HEK293 (cell line): ENCODE results near the gene RHCG.

Source experiments
- CTCF ChIA-PET: fragments of 350-600 bp; formaldehyde crosslinking; extraction: SDS; loops from one replicate; lab custom pipeline; 2021; ENCODE audit warnings: antibody characterized with exemption; lab: Yijun Ruan, JAX
- POLR2A ChIA-PET: fragments of 300-600 bp; formaldehyde crosslinking; extraction: SDS; loops from one replicate; lab custom pipeline; 2020; ENCODE audit warnings: antibody characterized with exemption, inconsistent platforms; lab: Yijun Ruan, JAX
- H3K27ac ChIP-seq: fragments of 200-500 bp; sonication (Bioruptor generic); 2 replicates; pipeline ENCODE4 v1.5.1; 2014; ENCODE audit warnings: low read depth, low read length, control low read depth, inconsistent platforms; ENCODE audit errors: extremely low read depth
- H3K36me3 ChIP-seq, 2 experiments: fragments of 200-500 bp in 1 of 2; sonication (Bioruptor generic) in 1 of 2; 1 replicate in 1 of 2; 2 replicates in 1 of 2; pipeline ENCODE4 v1.5.1; 2014 to 2017; ENCODE audit warnings: inconsistent platforms in 2 of 2, low read length in 2 of 2; ENCODE audit not compliant: control insufficient read depth in 2 of 2, insufficient read depth in 1 of 2
- H3K4me1 ChIP-seq: fragments of 200-500 bp; sonication (Bioruptor generic); 2 replicates; pipeline ENCODE4 v1.5.1; 2014; ENCODE audit warnings: mild to moderate bottlenecking, low read length, inconsistent platforms; ENCODE audit not compliant: control insufficient read depth, insufficient read depth
- H3K4me3 ChIP-seq: 2 replicates; pipeline ENCODE4 v1.5.1; 2011; ENCODE audit warnings: low read depth, mild to moderate bottlenecking, control low read depth, low read length, moderate library complexity
- H3K9me3 ChIP-seq: fragments of 200-500 bp; sonication (Bioruptor generic); 2 replicates; pipeline ENCODE4 v1.5.1; 2014; ENCODE audit warnings: low read depth, low read length, inconsistent platforms; ENCODE audit not compliant: control insufficient read depth, insufficient read depth
- IKZF3 ChIP-seq: fragments of 450-650 bp; IDR thresholded peaks from 2 replicates; pipeline ENCODE4 v1.5.0; 2018; ENCODE audit warnings: missing biosample characterization, mild to moderate bottlenecking, missing genetic modification characterization, moderate library complexity
- REPIN1 ChIP-seq: fragments of 450-650 bp; formaldehyde crosslinking; IDR thresholded peaks from 2 replicates; pipeline ENCODE4 v1.5.1; 2017; ENCODE audit warnings: missing biosample characterization, missing genetic modification characterization, low read depth
- SP2 ChIP-seq: fragments of 450-650 bp; formaldehyde crosslinking; IDR thresholded peaks from 2 replicates; pipeline ENCODE4 v1.5.1; 2016; ENCODE audit warnings: missing biosample characterization, missing genetic modification characterization
- WT1 ChIP-seq: fragments of 450-650 bp; formaldehyde crosslinking; IDR thresholded peaks from 2 replicates; pipeline ENCODE4 v1.5.1; 2016; ENCODE audit warnings: missing biosample characterization, missing genetic modification characterization
- ZFP37 ChIP-seq: fragments of 450-650 bp; formaldehyde crosslinking; IDR thresholded peaks from 2 replicates; pipeline ENCODE4 v1.5.1; 2016; ENCODE audit warnings: missing biosample characterization, missing genetic modification characterization
- ZNF10 ChIP-seq: fragments of 450-650 bp; formaldehyde crosslinking; IDR thresholded peaks from 2 replicates; pipeline ENCODE4 v1.5.1; 2017; ENCODE audit warnings: missing biosample characterization, missing genetic modification characterization
- ZNF19 ChIP-seq: fragments of 450-650 bp; formaldehyde crosslinking; IDR thresholded peaks from 2 replicates; pipeline ENCODE4; 2016; ENCODE audit warnings: missing biosample characterization, missing genetic modification characterization, low read depth
- ZNF239 ChIP-seq: fragments of 450-650 bp; formaldehyde crosslinking; IDR thresholded peaks from 2 replicates; pipeline ENCODE4 v1.5.1; 2016; ENCODE audit warnings: missing biosample characterization, missing genetic modification characterization
- ZNF416 ChIP-seq: fragments of 450-650 bp; formaldehyde crosslinking; IDR thresholded peaks from 2 replicates; pipeline ENCODE4 v1.5.1; 2016; ENCODE audit warnings: missing biosample characterization, missing genetic modification characterization
- ZSCAN16 ChIP-seq: fragments of 450-650 bp; formaldehyde crosslinking; IDR thresholded peaks from 2 replicates; pipeline ENCODE4 v1.5.1; 2016; ENCODE audit warnings: missing biosample characterization, missing genetic modification characterization
- TF ChIP-seq, protein P1 (sequence below): fragments of 450-650 bp; formaldehyde crosslinking; IDR thresholded peaks from 2 replicates; pipeline ENCODE4 v1.5.1; 2016; ENCODE audit warnings: missing biosample characterization, missing genetic modification characterization
- TF ChIP-seq, protein P2 (sequence below): fragments of 450-650 bp; formaldehyde crosslinking; IDR thresholded peaks from 2 replicates; pipeline ENCODE4 v1.5.1; 2016; ENCODE audit warnings: missing biosample characterization, missing genetic modification characterization
- TF ChIP-seq, protein P3 (sequence below): fragments of 450-650 bp; formaldehyde crosslinking; IDR thresholded peaks from 2 replicates; pipeline ENCODE4 v1.5.1; 2017; ENCODE audit warnings: missing biosample characterization, missing genetic modification characterization
- TF ChIP-seq, protein P4 (sequence below): fragments of 450-650 bp; formaldehyde crosslinking; IDR thresholded peaks from 2 replicates; pipeline ENCODE4 v1.5.1; 2016; ENCODE audit warnings: missing biosample characterization, missing genetic modification characterization

RHCG gene

DNA sequence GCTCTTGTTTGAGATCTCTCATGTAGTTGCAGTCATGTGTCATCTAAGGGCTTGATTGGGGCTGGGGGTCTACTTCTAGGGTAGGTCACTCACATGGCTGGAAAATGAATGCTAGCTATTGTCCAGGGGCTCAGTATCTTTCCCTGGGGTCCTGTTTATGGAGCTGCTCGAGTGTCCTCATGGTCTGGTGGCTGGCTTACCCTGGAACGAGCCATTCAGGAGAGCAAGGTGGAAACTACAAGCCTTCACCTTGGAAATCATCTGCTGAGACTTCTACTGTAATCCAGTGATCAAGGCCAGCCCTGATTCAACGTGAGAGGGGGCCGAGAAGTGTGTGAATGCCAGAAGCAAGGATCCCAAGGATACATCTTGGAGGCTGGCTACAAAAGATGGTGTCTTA, 16.2 kb upstream of the RHCG start:
- POLR2A ChIA-PET = no interaction called here
- no peaks in the 10 kb centered on the region for H3K9me3 ChIP-seq
- H3K4me1 ChIP-seq = no peaks in the 10 kb centered on the region
- no peaks in the 10 kb centered on the region for H3K36me3 ChIP-seq
- no peak overlapping the region for H3K27ac ChIP-seq
- no peak for TF ChIP-seq ZFP37 (tag by site-specific recombination)
- TF ChIP-seq IKZF3 = no peak
- TF ChIP-seq ZNF239 (tag by site-specific recombination) = no peak
- no peak for TF ChIP-seq REPIN1 (tag by site-specific recombination)
- CTCF ChIA-PET = interaction anchor here (0.8 to 2.9 kb wide), 3 partner anchors 12 to 17 kb away, joined by 6 to 9 read pairs (median 6); partner anchors contain the start of gene RHCG
- no peak overlapping the region for H3K4me3 ChIP-seq

DNA sequence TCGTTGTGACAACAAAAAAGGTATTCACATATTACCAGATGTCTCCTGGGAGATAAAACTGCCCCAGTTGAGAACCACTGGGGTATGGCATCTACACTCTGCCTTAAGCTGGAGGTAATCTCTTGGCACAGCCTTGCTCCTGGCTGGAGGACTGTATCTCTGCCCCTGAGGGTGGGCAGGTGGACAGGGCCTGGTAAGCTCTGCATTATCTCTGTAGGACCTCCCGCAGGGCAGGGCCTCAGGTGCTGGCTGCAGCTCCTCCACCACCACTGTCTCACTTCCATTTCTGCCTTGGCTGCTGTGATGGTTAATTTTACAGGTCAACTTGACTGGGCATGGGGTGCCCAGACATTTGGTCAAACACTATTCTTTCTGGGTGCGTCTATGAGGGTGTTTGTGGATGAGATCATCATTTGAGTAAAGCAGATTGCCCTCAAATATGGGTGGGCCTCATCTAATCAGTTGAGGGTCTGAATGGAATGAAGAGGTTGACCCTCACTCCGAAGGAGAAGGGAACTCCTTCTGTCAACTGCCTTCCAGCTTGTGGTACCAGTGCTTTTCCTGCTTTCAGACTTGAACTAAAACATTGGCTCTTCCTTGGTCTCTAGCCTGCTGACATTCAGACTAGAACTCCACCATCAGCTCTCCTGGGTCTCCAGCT, 9.8 kb upstream of the RHCG start:
- CTCF ChIA-PET = interaction anchor here (0.9 to 1.0 kb wide), 2 partner anchors 11 to 131 kb away, joined by 3 to 6 read pairs; no protein-coding TSS in a partner anchor

More for the DNA sequence above, 9.8 kb upstream of the RHCG start:
- TF ChIP-seq WT1 (tag by site-specific recombination) (no peak), ZNF416 (tag by site-specific recombination) (peak; percentile 56; the same call in 1 of the 2 replicates), SP2 (tag by site-specific recombination) (no peak), ZSCAN16 (tag by site-specific recombination) (no peak), ZNF10 (tag by site-specific recombination) (peak; percentile 100), ZNF19 (tag by site-specific recombination) (no peak)
- TF ChIP-seq, protein P1, sequence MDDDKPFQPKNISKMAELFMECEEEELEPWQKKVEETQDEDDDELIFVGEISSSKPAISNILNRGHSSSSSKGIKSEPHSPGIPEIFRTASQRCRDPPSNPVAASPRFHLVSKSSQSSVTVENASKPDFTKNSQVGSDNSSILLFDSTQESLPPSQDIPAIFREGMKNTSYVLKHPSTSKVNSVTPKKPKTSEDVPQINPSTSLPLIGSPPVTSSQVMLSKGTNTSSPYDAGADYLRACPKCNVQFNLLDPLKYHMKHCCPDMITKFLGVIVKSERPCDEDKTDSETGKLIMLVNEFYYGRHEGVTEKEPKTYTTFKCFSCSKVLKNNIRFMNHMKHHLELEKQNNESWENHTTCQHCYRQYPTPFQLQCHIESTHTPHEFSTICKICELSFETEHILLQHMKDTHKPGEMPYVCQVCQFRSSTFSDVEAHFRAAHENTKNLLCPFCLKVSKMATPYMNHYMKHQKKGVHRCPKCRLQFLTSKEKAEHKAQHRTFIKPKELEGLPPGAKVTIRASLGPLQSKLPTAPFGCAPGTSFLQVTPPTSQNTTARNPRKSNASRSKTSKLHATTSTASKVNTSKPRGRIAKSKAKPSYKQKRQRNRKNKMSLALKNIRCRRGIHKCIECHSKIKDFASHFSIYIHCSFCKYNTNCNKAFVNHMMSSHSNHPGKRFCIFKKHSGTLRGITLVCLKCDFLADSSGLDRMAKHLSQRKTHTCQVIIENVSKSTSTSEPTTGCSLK (tag by site-specific recombination) = no peak
- TF ChIP-seq, protein P2, sequence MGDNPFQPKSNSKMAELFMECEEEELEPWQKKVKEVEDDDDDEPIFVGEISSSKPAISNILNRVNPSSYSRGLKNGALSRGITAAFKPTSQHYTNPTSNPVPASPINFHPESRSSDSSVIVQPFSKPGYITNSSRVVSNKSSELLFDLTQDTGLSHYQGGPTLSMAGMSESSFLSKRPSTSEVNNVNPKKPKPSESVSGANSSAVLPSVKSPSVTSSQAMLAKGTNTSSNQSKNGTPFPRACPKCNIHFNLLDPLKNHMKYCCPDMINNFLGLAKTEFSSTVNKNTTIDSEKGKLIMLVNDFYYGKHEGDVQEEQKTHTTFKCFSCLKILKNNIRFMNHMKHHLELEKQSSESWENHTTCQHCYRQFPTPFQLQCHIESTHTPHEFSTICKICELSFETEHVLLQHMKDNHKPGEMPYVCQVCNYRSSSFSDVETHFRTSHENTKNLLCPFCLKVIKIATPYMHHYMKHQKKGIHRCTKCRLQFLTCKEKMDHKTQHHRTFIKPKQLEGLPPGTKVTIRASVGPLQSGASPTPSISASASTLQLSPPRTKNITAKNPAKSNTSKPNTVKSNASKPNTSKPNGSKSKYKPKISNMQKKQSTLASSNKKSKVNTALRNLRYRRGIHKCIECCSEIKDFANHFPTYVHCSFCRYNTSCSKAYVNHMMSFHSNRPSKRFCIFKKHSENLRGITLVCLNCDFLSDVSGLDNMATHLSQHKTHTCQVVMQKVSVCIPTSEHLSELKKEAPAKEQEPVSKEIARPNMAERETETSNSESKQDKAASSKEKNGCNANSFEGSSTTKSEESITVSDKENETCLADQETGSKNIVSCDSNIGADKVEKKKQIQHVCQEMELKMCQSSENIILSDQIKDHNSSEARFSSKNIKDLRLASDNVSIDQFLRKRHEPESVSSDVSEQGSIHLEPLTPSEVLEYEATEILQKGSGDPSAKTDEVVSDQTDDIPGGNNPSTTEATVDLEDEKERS = 0 out of 2 replicates have a peak, but pooled peaks have one; percentile 48
- TF ChIP-seq, protein P3, sequence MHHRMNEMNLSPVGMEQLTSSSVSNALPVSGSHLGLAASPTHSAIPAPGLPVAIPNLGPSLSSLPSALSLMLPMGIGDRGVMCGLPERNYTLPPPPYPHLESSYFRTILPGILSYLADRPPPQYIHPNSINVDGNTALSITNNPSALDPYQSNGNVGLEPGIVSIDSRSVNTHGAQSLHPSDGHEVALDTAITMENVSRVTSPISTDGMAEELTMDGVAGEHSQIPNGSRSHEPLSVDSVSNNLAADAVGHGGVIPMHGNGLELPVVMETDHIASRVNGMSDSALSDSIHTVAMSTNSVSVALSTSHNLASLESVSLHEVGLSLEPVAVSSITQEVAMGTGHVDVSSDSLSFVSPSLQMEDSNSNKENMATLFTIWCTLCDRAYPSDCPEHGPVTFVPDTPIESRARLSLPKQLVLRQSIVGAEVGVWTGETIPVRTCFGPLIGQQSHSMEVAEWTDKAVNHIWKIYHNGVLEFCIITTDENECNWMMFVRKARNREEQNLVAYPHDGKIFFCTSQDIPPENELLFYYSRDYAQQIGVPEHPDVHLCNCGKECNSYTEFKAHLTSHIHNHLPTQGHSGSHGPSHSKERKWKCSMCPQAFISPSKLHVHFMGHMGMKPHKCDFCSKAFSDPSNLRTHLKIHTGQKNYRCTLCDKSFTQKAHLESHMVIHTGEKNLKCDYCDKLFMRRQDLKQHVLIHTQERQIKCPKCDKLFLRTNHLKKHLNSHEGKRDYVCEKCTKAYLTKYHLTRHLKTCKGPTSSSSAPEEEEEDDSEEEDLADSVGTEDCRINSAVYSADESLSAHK (tag by site-specific recombination) = no peak
- TF ChIP-seq, protein P4, sequence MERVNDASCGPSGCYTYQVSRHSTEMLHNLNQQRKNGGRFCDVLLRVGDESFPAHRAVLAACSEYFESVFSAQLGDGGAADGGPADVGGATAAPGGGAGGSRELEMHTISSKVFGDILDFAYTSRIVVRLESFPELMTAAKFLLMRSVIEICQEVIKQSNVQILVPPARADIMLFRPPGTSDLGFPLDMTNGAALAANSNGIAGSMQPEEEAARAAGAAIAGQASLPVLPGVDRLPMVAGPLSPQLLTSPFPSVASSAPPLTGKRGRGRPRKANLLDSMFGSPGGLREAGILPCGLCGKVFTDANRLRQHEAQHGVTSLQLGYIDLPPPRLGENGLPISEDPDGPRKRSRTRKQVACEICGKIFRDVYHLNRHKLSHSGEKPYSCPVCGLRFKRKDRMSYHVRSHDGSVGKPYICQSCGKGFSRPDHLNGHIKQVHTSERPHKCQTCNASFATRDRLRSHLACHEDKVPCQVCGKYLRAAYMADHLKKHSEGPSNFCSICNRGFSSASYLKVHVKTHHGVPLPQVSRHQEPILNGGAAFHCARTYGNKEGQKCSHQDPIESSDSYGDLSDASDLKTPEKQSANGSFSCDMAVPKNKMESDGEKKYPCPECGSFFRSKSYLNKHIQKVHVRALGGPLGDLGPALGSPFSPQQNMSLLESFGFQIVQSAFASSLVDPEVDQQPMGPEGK (tag by site-specific recombination) = no peak
- no peaks in the 10 kb centered on the region for H3K36me3 ChIP-seq
- POLR2A ChIA-PET = no interaction called here
- H3K4me3 ChIP-seq = no peak overlapping the region
- H3K4me1 ChIP-seq = no peaks in the 10 kb centered on the region
- H3K27ac ChIP-seq = no peak overlapping the region
- H3K9me3 ChIP-seq = no peaks in the 10 kb centered on the region
